HFF-Myc (cell line): ENCODE measurements around the gene TMEFF2.

ENCODE experiments used
- DNase-seq: peaks from one replicate; pipeline ENCODE4 v3.0.0-alpha.2; 2011; ENCODE audit warnings: low read depth; ENCODE audit errors: extremely low read depth
- H3K4me3 ChIP-seq: replicated peaks from 2 replicates; pipeline ENCODE4 v1.5.1; 2011; ENCODE audit warnings: low read depth, mild to moderate bottlenecking, control low read depth, low read length
- TF ChIP-seq, protein P1 (sequence below): IDR thresholded peaks from 2 replicates; pipeline ENCODE4 v1.5.1; 2012; ENCODE audit warnings: mild to moderate bottlenecking, low read depth, low read length, control low read depth; ENCODE audit errors: missing control alignments

TMEFF2 gene

DNA sequence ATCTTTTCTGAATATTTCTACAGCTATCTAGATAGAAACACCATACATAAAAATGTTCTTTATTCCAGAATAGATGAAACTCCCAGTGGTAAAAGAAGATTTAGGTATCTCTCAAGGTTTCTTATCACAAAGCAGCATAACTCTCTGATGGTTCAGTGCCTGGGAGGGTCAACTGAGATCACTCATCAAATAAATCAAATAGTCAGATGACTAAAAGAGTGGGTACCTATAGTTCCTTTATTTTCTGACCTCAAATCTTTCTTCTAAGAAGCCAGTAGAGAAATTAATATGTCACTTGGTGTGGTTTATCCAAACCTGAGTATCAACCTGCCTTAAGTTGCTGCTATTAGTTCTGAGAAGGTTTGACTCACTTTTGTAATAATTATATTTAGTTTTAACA is 120.9 kb downstream of the TMEFF2 start:
- TF ChIP-seq, protein P1, sequence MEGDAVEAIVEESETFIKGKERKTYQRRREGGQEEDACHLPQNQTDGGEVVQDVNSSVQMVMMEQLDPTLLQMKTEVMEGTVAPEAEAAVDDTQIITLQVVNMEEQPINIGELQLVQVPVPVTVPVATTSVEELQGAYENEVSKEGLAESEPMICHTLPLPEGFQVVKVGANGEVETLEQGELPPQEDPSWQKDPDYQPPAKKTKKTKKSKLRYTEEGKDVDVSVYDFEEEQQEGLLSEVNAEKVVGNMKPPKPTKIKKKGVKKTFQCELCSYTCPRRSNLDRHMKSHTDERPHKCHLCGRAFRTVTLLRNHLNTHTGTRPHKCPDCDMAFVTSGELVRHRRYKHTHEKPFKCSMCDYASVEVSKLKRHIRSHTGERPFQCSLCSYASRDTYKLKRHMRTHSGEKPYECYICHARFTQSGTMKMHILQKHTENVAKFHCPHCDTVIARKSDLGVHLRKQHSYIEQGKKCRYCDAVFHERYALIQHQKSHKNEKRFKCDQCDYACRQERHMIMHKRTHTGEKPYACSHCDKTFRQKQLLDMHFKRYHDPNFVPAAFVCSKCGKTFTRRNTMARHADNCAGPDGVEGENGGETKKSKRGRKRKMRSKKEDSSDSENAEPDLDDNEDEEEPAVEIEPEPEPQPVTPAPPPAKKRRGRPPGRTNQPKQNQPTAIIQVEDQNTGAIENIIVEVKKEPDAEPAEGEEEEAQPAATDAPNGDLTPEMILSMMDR, result no peak

GRCh38 chr2:192072778-192073177 is 122.0 kb downstream of the TMEFF2 start:
- H3K4me3 ChIP-seq, result no peak overlapping the region
- TF ChIP-seq, protein P1, result no peak
- no peak for DNase-seq

More for the DNA sequence above, 120.9 kb downstream of the TMEFF2 start:
- DNase-seq, result no peak
- H3K4me3 ChIP-seq, result no peak overlapping the region

DNA sequence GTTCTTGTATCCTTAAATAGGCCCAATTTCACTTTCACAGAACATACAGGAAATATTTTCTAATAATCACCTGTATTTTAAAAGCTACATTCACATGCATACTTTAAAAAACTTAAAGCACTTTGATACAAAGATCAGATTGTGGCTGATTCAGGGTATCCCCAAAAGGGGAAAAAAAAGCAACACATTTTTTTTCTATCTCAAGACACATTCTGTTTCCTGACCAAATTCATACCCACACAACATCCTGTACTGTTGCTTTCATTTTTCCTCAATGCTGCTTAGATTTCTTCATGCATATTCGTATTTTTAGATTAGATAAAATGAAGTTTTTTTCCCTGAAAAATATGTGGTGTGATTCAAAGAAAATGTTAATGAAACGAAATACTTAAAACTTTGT is 122.5 kb downstream of the TMEFF2 start:
- TF ChIP-seq, protein P1, result no peak
- no peak for DNase-seq
- no peak overlapping the region for H3K4me3 ChIP-seq

DNA sequence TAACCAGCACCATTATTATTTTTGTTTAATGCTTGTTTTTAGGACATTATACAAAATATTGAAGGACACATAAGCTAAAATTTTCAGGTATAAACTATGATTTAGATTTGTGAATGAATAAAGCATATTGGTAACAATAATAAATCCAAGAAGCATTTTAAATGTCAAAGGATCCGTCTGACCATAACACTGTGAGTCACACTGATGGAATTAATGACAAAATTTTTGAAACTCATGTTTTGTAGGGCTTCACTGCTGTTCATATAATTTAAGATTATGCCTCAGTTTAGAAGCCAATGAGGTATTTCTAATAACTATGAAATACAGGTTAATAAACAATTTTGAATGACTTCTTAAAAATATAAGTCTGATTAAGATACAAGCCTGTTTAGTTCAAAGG is 124.6 kb downstream of the TMEFF2 start:
- TF ChIP-seq, protein P1, result no peak
- no peak overlapping the region for H3K4me3 ChIP-seq
- DNase-seq, result no peak

GRCh38 chr2:192069417-192069816 is 125.3 kb downstream of the TMEFF2 start:
- DNase-seq, result no peak
- H3K4me3 ChIP-seq, result no peak overlapping the region
- TF ChIP-seq, protein P1, result no peak

GRCh38 chr2:192068966-192069365 is 125.8 kb downstream of the TMEFF2 start:
- no peak overlapping the region for H3K4me3 ChIP-seq
- DNase-seq, result no peak
- TF ChIP-seq, protein P1, result no peak

- no peak for DNase-seq
- H3K4me3 ChIP-seq, result no peak overlapping the region
- TF ChIP-seq, protein P1, result no peak
Measured at GRCh38 chr2:192067631-192068030, 127.1 kb downstream of the TMEFF2 start.
